HUES48 (cell line): ENCODE results near the gene OGFR.

ENCODE experiments used
- H3K27ac ChIP-seq: one replicate; pipeline ENCODE4 v1.7.0; 2013; ENCODE audit warnings: low read depth, low read length, inconsistent platforms
- H3K27me3 ChIP-seq: 2 replicates; pipeline ENCODE4 v1.6.1; 2013; ENCODE audit warnings: mild to moderate bottlenecking, low read length; ENCODE audit not compliant: control insufficient read depth, insufficient read depth
- H3K36me3 ChIP-seq: 2 replicates; pipeline ENCODE4 v1.6.1; 2013; ENCODE audit warnings: low read length; ENCODE audit not compliant: control insufficient read depth, insufficient read depth
- H3K4me1 ChIP-seq: 2 replicates; pipeline ENCODE4 v1.6.1; 2013; ENCODE audit warnings: mild to moderate bottlenecking, low read length; ENCODE audit not compliant: control insufficient read depth, insufficient read depth
- H3K4me3 ChIP-seq: 2 replicates; pipeline ENCODE4 v1.5.1; 2013; ENCODE audit warnings: mild to moderate bottlenecking, low read depth, low read length
- H3K9ac ChIP-seq: 2 replicates; pipeline ENCODE4 v1.6.1; 2013; ENCODE audit warnings: mild to moderate bottlenecking, low read depth, low read length, moderate library complexity
- H3K9me3 ChIP-seq: 2 replicates; pipeline ENCODE4 v1.6.1; 2013; ENCODE audit warnings: low read length; ENCODE audit not compliant: control insufficient read depth, insufficient read depth

The OGFR gene

GRCh38 chr20:62830821-62831220, 26.2 kb downstream of the OGFR start:
- Histone ChIP-seq H3K9ac (no peak overlapping the region), H3K27ac (no peak overlapping the region), H3K9me3 (no peaks in the 10 kb centered on the region), H3K27me3 (no peaks in the 10 kb centered on the region), H3K36me3 (peaks cover 28% of the 10 kb centered on the region), H3K4me3 (no peak overlapping the region), H3K4me1 (no peaks in the 10 kb centered on the region)

GRCh38 chr20:62831361-62831788, 26.7 kb downstream of the OGFR start:
- H3K27ac ChIP-seq, result no peak overlapping the region
- H3K9ac ChIP-seq, result no peak overlapping the region
- no peaks in the 10 kb centered on the region for H3K9me3 ChIP-seq
- H3K4me1 ChIP-seq, result no peaks in the 10 kb centered on the region
- peaks cover 27% of the 10 kb centered on the region for H3K36me3 ChIP-seq
- H3K4me3 ChIP-seq, result no peak overlapping the region
- H3K27me3 ChIP-seq, result no peaks in the 10 kb centered on the region

GRCh38 chr20:62831854-62832211, 27.2 kb downstream of the OGFR start:
- Histone ChIP-seq H3K4me3 (no peak overlapping the region), H3K9me3 (no peaks in the 10 kb centered on the region), H3K27ac (no peak overlapping the region), H3K36me3 (peaks cover 27% of the 10 kb centered on the region), H3K4me1 (no peaks in the 10 kb centered on the region), H3K9ac (no peak overlapping the region), H3K27me3 (no peaks in the 10 kb centered on the region)

GRCh38 chr20:62832212-62832922, 27.7 kb downstream of the OGFR start:
- H3K4me3 ChIP-seq, result no peak overlapping the region
- peaks cover 31% of the 10 kb centered on the region for H3K36me3 ChIP-seq
- no peaks in the 10 kb centered on the region for H3K4me1 ChIP-seq
- H3K9me3 ChIP-seq, result no peaks in the 10 kb centered on the region
- no peaks in the 10 kb centered on the region for H3K27me3 ChIP-seq
- no peak overlapping the region for H3K9ac ChIP-seq
- no peak overlapping the region for H3K27ac ChIP-seq

GRCh38 chr20:62832951-62833391, 28.3 kb downstream of the OGFR start:
- H3K27ac ChIP-seq, result no peak overlapping the region
- H3K9ac ChIP-seq, result no peak overlapping the region

GRCh38 chr20:62834967-62835730, 30.5 kb downstream of the OGFR start:
- H3K36me3 ChIP-seq, result peaks cover 38% of the 10 kb centered on the region
- no peaks in the 10 kb centered on the region for H3K9me3 ChIP-seq
- no peaks in the 10 kb centered on the region for H3K4me1 ChIP-seq
- H3K4me3 ChIP-seq, result no peak overlapping the region
- H3K27me3 ChIP-seq, result no peaks in the 10 kb centered on the region
- H3K9ac ChIP-seq, result no peak overlapping the region
- no peak overlapping the region for H3K27ac ChIP-seq

More at GRCh38 chr20:62832951-62833391, 28.3 kb downstream of the OGFR start:
- H3K27me3 ChIP-seq, result no peaks in the 10 kb centered on the region
- no peaks in the 10 kb centered on the region for H3K9me3 ChIP-seq
- no peaks in the 10 kb centered on the region for H3K4me1 ChIP-seq
- peaks cover 27% of the 10 kb centered on the region for H3K36me3 ChIP-seq
- no peak overlapping the region for H3K4me3 ChIP-seq

GRCh38 chr20:62835931-62836861, 31.6 kb downstream of the OGFR start:
- Histone ChIP-seq H3K9ac (no peak overlapping the region), H3K4me1 (no peaks in the 10 kb centered on the region), H3K9me3 (no peaks in the 10 kb centered on the region), H3K4me3 (no peak overlapping the region), H3K36me3 (peaks cover 44% of the 10 kb centered on the region), H3K27ac (no peak overlapping the region), H3K27me3 (no peaks in the 10 kb centered on the region)

- Histone ChIP-seq H3K27me3 (no peaks in the 10 kb centered on the region), H3K27ac (no peak overlapping the region), H3K4me1 (no peaks in the 10 kb centered on the region), H3K4me3 (no peak overlapping the region), H3K9me3 (no peaks in the 10 kb centered on the region), H3K9ac (no peak overlapping the region), H3K36me3 (peaks cover 37% of the 10 kb centered on the region)
Observed at GRCh38 chr20:62836967-62837490, 32.4 kb downstream of the OGFR start.

GRCh38 chr20:62837790-62838127, 33.1 kb downstream of the OGFR start:
- H3K4me1 ChIP-seq, result no peaks in the 10 kb centered on the region
- H3K4me3 ChIP-seq, result no peak overlapping the region
- H3K9ac ChIP-seq, result no peak overlapping the region
- H3K27me3 ChIP-seq, result no peaks in the 10 kb centered on the region
- H3K27ac ChIP-seq, result no peak overlapping the region
- no peaks in the 10 kb centered on the region for H3K9me3 ChIP-seq
- peaks cover 33% of the 10 kb centered on the region for H3K36me3 ChIP-seq

GRCh38 chr20:62838128-62838891, 33.7 kb downstream of the OGFR start:
- H3K27ac ChIP-seq, result no peak overlapping the region

More at GRCh38 chr20:62838128-62838891, 33.7 kb downstream of the OGFR start:
- H3K9me3 ChIP-seq, result no peaks in the 10 kb centered on the region
- H3K4me1 ChIP-seq, result no peaks in the 10 kb centered on the region
- no peaks in the 10 kb centered on the region for H3K27me3 ChIP-seq
- H3K36me3 ChIP-seq, result peaks cover 31% of the 10 kb centered on the region
- H3K9ac ChIP-seq, result no peak overlapping the region
- no peak overlapping the region for H3K4me3 ChIP-seq
